Activated T-cell treated with anti-CD3 and anti-CD28 coated beads for 4 hours (primary cell): ENCODE measurements around the gene C1QTNF9.
"Not testable (repeated sequence)": the region's sequence is repeated elsewhere in the genome, so short reads cannot be mapped to it uniquely, and the experiment has no call there.

Experiments
- DNase-seq: peaks from one replicate; pipeline ENCODE4 v3.0.0-alpha.2; 2020

Gene C1QTNF9

DNA sequence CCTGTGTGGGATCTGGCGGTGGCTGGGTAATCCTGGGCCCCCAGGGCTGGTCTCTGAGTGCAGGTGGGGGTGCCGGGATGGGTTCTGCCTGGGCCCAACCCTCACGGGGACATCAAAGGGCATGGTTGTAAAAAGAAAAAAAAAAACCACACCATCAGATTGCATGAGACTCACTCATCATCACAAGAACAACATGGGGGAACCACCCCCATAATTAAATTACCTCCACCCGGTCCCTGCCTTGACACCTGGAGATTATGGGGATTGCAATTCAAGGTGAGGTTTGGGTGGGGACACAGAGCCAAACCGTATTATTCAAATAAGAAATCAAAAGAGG is 14.3 kb downstream of the C1QTNF9 start:
- DNase-seq, result no peak

DNA sequence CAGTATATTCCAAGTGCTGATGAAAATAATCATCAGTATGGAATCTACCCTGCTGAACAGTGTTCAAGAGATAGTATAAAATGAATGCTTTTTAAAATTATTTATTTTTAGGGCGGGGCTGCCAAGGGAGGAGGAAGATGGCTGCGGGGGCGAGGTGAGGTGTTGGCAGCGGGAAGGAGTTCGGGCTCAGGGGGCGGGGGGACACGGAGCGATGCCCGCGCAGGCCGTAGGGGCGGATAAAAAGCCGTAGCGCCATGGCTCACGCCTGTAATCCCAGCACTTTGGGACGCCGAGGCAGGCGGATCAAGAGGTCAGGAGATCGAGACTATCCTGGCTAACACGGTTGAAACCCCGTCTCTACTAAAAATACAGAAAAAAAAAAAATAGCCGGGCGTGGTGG is 18.2 kb downstream of the C1QTNF9 start:
- DNase-seq, result not testable (repeated sequence)

GRCh38 chr13:24328145-24328544 is 18.8 kb downstream of the C1QTNF9 start:
- DNase-seq, result no peak

DNA sequence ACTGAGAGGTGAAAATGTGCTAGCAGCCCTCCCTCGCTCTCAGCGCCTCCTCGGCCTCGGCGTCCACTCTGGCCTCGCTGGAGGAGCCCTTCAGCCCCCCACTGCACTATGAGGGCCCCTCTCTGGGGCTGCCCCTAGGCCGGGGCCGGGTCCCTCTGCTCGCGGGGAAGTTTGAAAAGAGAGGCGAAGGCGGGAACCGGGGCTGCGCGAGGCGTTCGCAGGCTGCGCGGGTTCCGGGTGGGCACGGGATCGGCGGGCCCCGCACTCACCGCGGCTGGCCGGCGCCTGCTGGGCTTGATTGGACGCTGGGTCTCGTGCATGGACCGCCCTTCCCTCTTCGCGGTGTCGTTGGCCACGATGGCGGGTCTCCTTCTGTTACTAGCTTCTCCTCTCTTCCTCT is 29.3 kb downstream of the C1QTNF9 start:
- DNase-seq, result no peak

- no peak for DNase-seq
Observed at GRCh38 chr13:24339937-24340607, 30.7 kb downstream of the C1QTNF9 start.

DNA sequence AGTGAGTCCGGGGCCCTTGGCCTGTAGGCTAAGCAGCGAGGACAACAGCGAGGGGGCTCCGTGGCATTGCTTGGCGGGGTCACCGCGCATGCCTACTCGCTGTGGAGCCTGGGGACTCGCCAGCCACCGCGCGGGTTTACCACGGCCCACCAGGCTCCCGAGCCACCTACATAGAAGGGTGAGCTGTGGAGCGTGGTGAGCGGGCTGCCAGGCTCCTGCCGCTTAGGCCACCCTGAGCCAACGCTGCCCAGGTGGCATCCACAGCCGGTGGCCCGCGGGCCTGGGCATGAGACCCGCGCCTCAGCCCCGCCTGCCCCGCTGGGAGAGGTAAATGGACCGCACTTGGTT is 31.2 kb downstream of the C1QTNF9 start:
- no peak for DNase-seq

DNA sequence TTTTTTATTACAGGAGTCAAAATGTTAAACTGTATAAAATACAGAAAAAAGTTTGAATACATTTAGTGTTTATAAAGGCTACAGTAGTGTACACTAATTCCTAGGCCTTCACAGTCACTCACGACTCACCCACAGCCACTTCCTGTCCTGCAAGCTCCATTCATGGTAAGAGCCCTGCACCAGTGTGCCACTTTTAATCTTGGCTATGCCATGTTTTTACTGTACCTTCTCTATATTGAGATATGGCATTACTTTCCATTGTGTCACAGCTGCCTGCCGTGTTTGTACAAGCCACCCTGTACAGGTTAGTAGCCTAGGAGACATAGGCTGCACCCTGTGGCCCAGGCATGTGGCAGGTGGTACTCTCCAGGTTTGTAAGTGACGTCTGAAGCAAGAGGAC is 32.1 kb downstream of the C1QTNF9 start:
- no peak for DNase-seq

GRCh38 chr13:24348385-24348784 is 39.0 kb downstream of the C1QTNF9 start:
- DNase-seq, result no peak

DNA sequence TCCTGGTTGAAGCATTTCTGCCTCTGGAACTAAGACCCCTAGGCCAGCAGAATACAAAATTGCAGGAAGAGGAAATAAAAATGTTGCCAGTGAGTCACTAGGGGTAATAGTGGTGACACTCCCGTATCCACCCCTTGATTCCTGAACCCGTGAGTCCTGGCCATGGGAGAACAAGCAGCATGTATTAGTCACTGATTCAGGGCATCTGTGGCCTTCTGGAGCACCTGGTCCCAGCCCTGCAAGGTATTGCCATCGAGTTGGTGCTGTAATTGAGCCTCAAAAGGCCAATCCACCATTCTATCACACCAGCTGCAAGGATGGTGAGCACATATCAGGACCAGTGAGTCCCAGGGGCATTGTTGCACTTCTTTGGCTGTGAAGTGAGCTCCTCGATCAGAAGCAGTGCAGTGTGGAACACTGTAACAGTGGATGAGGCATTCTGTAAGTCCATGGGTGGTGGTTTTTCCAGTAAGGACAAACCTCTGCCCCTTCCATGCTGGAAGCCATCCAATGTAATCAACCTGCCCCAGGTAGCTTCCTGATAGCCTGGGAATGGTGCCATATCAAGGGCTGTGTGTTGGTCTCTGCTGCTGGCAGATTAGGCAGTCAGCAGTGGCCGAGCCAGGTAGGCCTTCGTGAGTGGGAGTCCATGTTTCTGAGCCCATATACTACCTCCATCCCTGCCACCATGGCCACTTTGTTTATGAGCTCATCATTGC is 39.6 kb downstream of the C1QTNF9 start:
- DNase-seq, result no peak

GRCh38 chr13:24349778-24350664 is 40.6 kb downstream of the C1QTNF9 start:
- not testable (repeated sequence) for DNase-seq

- no peak for DNase-seq
Observed at GRCh38 chr13:24351423-24351822, 42.0 kb downstream of the C1QTNF9 start.

DNA sequence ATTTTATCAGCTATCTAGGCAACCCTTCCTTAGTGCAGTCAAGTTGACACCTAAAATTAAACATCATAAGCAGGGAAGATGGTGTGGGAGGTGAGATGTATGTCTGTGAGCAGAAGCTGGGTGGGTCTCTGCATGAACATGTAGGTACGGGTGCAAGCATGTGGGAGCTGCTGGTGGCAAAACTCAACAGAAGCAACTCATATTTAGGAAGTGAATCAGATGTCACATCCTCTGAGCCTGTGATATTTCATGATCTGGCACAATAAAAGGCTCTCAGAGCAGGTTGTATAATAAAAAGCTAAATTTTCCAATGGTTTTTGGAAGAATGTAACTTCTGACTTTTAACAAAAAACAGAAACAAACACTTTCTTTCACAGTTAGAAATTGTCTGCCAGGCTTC is 44.4 kb downstream of the C1QTNF9 start:
- DNase-seq, result no peak

- DNase-seq, result no peak
Observed at GRCh38 chr13:24355103-24355502, 45.7 kb downstream of the C1QTNF9 start.

DNA sequence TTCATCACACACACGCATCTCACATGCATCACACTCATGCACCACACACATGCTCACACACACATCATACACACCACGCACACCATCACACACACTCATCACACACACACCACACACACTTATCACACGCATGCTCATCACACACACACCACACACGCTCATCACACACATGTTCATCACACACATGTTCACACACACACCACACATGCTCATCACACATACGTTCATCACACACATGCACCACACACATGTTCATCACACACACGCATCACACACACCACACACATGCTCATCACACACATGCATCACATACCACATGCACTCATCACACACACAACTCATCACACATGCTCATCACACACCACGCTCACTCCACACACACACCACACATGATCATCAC is 46.9 kb downstream of the C1QTNF9 start:
- DNase-seq, result no peak

GRCh38 chr13:24356837-24357236 is 47.5 kb downstream of the C1QTNF9 start:
- no peak for DNase-seq

DNA sequence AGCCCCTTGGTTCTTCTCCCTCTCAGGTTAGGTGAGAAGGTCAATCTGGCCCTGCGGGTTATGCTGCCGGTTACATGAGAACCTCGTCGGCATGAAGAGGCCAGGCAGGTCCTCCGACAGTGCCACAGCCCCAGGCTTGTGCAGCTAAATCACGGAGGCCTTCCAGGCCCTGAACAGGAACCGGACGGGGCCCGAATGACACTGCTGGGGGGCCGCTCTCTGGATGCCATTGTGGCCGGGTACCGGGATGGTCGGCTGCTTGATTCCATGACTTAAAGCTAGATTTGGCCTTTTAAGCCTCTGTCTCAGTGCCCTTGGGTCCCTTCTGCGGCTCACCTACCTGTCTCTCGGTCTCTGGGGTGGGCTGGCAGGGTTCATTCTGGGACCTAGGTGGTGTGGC is 48.4 kb downstream of the C1QTNF9 start:
- DNase-seq, result no peak

- DNase-seq, result not testable (repeated sequence)
Observed at GRCh38 chr13:24358836-24359235, 49.5 kb downstream of the C1QTNF9 start.

DNA sequence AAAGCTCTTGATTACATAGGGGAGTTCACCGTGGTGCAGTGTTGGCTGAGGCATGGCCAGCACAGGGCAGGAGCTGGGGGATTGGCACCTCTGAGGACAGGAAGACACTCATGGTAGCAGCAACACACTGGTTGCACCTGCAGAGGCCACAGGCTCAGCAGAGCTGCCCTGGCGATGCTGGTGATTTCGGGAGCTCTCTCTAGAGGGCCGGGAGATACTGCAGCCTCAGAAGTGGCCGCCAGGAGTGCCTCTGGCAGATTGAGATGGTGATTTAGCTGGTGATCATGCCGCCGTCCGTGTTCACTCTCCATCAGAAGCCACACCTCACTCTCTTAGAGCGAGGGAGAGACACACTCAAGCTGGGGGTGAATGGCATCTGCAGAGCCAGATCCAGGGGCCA is 49.9 kb downstream of the C1QTNF9 start:
- DNase-seq, result not testable (repeated sequence)

GRCh38 chr13:24360106-24360505 is 50.7 kb downstream of the C1QTNF9 start:
- DNase-seq, result no peak

DNA sequence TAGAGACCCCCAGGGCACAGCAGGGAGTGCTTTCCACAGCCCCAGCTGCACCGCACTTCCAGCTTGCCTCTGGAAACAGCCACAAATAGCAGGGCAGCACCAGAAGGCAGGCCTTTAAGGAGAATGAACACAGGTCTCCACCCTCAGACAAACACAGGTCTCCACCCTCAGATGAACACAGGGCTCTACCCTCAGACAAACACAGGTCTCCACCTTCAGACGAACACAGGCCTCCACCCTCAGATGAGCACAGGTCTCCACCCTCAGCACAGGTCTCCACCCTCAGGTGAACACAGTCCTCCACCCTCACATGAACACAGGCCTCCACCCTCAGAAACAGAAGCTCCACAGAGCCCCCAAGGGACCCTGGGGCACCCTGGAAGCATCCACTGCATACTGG is 51.7 kb downstream of the C1QTNF9 start:
- DNase-seq, result no peak

- DNase-seq, result no peak
Observed at GRCh38 chr13:24361852-24362366, 52.5 kb downstream of the C1QTNF9 start.

- no peak for DNase-seq
Observed at GRCh38 chr13:24362435-24362952, 53.1 kb downstream of the C1QTNF9 start.

DNA sequence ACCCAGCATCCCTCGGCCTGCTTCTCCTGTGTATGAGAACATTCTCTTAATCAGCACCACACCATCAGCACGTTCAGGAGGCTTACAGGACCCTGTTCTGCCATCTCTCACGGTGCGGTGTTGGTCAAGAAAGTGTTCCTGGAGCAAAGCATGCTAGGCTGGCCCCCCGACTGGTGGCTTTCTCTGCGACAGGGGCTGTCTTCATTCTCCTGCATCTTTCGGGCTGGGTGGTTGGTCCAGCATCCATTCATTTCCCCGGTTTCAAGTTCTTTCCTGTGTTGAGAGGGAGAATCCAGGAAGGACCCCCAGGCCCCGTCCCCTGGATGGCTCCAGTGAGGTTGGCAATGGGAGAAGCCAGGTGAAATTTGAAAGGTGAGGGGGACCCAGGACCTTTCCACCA is 55.8 kb downstream of the C1QTNF9 start:
- no peak for DNase-seq
